Testis (tissue), 2 donors: ENCODE data around the gene PCNX1.

Experiments
- CTCF ChIP-seq, 3 experiments: fragments of 450-650 bp in 2 of 3; fragments of 200-600 bp in 1 of 3; sonication (generic) in 1 of 3; IDR thresholded peaks; one replicate each; pipeline ENCODE4 v1.5.1; 2016 to 2019; ENCODE audit warnings: antibody characterized with exemption in 3 of 3, mild to moderate bottlenecking in 2 of 3, moderate library complexity in 1 of 3
- POLR2A ChIP-seq: fragments of 450-650 bp; IDR thresholded peaks from one replicate; pipeline ENCODE4 v1.6.1; 2017; ENCODE audit warnings: antibody characterized with exemption, mild to moderate bottlenecking, moderate library complexity

- no peak for TF ChIP-seq CTCF (IDR thresholded peaks at IDR 0.05)
- no peak for TF ChIP-seq POLR2A
Measured at GRCh38 chr14:71108398-71109119, 201.3 kb downstream of the PCNX1 start.
